K562 (cell line): ENCODE measurements around the gene ZBTB7A. TPM values are rescaled to one million over a fixed set of nuclear protein-coding genes. Genes with fewer than 3 reads are reported as not detected.

Experiments used
- CBX1 ChIP-seq: sonication (generic); IDR thresholded peaks from 2 replicates; pipeline ENCODE4 v1.6.1; 2016; ENCODE audit warnings: antibody characterized with exemption, low read depth, mild to moderate bottlenecking
- FOXP1 ChIP-seq: sonication (generic); formaldehyde crosslinking; IDR thresholded peaks from 2 replicates; pipeline ENCODE4 v1.8.0; 2022; ENCODE audit warnings: mild to moderate bottlenecking, missing genetic modification reagents
- KAT8 ChIP-seq: fragments of 450-650 bp; IDR thresholded peaks from 2 replicates; pipeline ENCODE4 v1.6.1; 2016; ENCODE audit warnings: low read depth, mild to moderate bottlenecking
- NFIC ChIP-seq: fragments of 450-650 bp; IDR thresholded peaks from 2 replicates; pipeline ENCODE4 v1.6.1; 2017; ENCODE audit warnings: mild to moderate bottlenecking, inconsistent platforms
- PTBP1 ChIP-seq: fragments of 200-400 bp; formaldehyde crosslinking; IDR thresholded peaks from 2 replicates; pipeline ENCODE4 v1.6.1; 2017; ENCODE audit warnings: low read depth, low read length
- TRIM24 ChIP-seq, 2 experiments: fragments of 450-650 bp; IDR thresholded peaks; 2 replicates each; pipeline ENCODE4 v1.6.1; 2016
- ZBTB7A ChIP-seq: IDR thresholded peaks from 2 replicates; pipeline ENCODE4 v1.6.1; 2011; ENCODE audit warnings: low read depth, mild to moderate bottlenecking, low read length, moderate library complexity, borderline replicate concordance; ENCODE audit not compliant: control insufficient read depth
- ZNF41 ChIP-seq: fragments of 250-450 bp; sonication (Bioruptor Pico); conservative IDR thresholded peaks from 2 replicates; pipeline ENCODE4 v1.4.0; 2020; ENCODE audit warnings: mild to moderate bottlenecking
- ZNF584 ChIP-seq: fragments of 200-800 bp; sonication (Bioruptor generic); IDR thresholded peaks from 2 replicates; pipeline ENCODE4 v1.6.1; 2016; ENCODE audit warnings: low read depth, mild to moderate bottlenecking, missing genetic modification characterization, missing compliant biosample characterization
- polyA plus RNA-seq, 8 experiments: library from polyadenylated mRNA; depleted of rRNA in 4 of 8; stranded (reverse) in 5 of 8; unstranded in 3 of 8; fragments of >200 nt; fragmentation: Nextera tagmentation in 2 of 8; fragmentation: Illumina TruSeq in 1 of 8; extraction: Ambion mirVana in 2 of 8; extraction: Trizol in 1 of 8; gene quantifications; 2 replicates each; pipeline versions ENCODE4 v1.2.1 to v1.2.3, GENCODE V29; 2011 to 2014; ENCODE audit warnings: inconsistent platforms in 1 of 8, missing spikeins in 1 of 8
- total RNA-seq, 7 experiments: library from RNA; depleted of rRNA in 6 of 7; stranded (reverse); fragments of >200 nt in 6 of 7; fragmentation: Illumina TruSeq in 2 of 7; extraction: Trizol in 2 of 7; gene quantifications; 2 replicates each; pipeline versions ENCODE4 v1.2.1 to v1.2.3, GENCODE V29; 2011 to 2021; ENCODE audit warnings: low replicate concordance in 1 of 7
- TF ChIP-seq, protein P1 (sequence below): fragments of 200-400 bp; formaldehyde crosslinking; IDR thresholded peaks from 2 replicates; pipeline ENCODE4 v1.6.1; 2017; ENCODE audit warnings: mild to moderate bottlenecking, low read depth, low read length, moderate library complexity
- TF ChIP-seq, protein P2 (sequence below), 2 experiments: fragments of 450-650 bp; IDR thresholded peaks; 2 replicates each; pipeline ENCODE4 v1.6.1; 2018; ENCODE audit warnings: mild to moderate bottlenecking in 2 of 2, low read depth in 1 of 2; ENCODE audit not compliant: partially characterized antibody in 2 of 2
- TF ChIP-seq, protein P3 (sequence below): fragments of 250-450 bp; sonication (Bioruptor Pico); IDR thresholded peaks from 2 replicates; pipeline ENCODE4 v1.5.0; 2020; ENCODE audit warnings: mild to moderate bottlenecking, borderline replicate concordance
- TF ChIP-seq, protein P4 (sequence below): fragments of 200-800 bp; sonication (Bioruptor generic); IDR thresholded peaks from 2 replicates; pipeline ENCODE4 v1.6.1; 2017; ENCODE audit warnings: missing genetic modification characterization, missing compliant biosample characterization
- TF ChIP-seq, protein P5 (sequence below): fragments of 250-450 bp; sonication (Bioruptor Pico); IDR thresholded peaks from 2 replicates; pipeline ENCODE4 v1.8.0; 2022; ENCODE audit warnings: moderate library complexity, mild to moderate bottlenecking, inconsistent platforms

Gene ZBTB7A
- total and polyA plus RNA-seq, 9 of the 15 experiments (the other 6 are each of a cell fraction or from before 2014, with no cell fraction given), result 0.11 to 34.0 (median 4.6) TPM

DNA sequence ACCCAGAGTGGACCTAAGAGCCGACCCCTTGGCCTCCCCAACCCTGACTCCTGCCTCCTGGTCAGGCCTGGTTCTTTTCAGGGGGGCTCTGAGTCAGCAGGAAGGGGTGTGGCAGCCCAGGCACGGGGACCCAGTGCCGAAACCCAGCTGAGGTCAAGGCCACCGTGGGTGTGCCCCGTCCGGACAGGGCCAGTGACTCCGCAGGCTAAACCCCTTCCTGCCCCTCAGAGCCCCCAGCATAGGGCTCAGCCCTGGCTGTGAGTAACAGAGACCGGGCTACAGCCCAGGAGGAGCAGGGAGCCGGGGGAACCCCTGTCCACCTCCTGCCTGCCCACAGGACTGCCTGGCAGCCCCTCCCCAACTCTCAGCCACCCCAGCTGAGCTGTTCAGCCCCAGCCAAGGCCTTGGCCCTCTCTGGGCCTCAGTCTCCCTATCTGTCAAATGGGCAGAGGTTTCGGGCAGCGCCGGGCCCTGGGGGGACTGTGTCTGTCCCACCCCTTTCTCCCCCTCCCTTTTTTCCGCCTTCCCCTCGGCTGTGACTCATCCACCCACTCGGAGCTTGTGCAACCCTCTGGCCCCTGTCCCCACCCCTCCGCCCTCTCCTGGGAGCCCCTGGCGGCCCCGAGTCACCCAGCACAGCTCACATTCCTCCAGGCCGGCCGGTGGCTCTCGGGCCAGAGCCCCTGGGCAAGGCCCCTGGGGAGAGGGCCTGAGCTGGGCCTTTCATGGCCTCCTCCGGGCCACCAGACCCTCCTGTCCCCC lies 8.6 kb downstream of the ZBTB7A start (continued):
- TF ChIP-seq, protein P1, sequence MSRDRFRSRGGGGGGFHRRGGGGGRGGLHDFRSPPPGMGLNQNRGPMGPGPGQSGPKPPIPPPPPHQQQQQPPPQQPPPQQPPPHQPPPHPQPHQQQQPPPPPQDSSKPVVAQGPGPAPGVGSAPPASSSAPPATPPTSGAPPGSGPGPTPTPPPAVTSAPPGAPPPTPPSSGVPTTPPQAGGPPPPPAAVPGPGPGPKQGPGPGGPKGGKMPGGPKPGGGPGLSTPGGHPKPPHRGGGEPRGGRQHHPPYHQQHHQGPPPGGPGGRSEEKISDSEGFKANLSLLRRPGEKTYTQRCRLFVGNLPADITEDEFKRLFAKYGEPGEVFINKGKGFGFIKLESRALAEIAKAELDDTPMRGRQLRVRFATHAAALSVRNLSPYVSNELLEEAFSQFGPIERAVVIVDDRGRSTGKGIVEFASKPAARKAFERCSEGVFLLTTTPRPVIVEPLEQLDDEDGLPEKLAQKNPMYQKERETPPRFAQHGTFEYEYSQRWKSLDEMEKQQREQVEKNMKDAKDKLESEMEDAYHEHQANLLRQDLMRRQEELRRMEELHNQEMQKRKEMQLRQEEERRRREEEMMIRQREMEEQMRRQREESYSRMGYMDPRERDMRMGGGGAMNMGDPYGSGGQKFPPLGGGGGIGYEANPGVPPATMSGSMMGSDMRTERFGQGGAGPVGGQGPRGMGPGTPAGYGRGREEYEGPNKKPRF, result no peak
- TF ChIP-seq, protein P2, sequence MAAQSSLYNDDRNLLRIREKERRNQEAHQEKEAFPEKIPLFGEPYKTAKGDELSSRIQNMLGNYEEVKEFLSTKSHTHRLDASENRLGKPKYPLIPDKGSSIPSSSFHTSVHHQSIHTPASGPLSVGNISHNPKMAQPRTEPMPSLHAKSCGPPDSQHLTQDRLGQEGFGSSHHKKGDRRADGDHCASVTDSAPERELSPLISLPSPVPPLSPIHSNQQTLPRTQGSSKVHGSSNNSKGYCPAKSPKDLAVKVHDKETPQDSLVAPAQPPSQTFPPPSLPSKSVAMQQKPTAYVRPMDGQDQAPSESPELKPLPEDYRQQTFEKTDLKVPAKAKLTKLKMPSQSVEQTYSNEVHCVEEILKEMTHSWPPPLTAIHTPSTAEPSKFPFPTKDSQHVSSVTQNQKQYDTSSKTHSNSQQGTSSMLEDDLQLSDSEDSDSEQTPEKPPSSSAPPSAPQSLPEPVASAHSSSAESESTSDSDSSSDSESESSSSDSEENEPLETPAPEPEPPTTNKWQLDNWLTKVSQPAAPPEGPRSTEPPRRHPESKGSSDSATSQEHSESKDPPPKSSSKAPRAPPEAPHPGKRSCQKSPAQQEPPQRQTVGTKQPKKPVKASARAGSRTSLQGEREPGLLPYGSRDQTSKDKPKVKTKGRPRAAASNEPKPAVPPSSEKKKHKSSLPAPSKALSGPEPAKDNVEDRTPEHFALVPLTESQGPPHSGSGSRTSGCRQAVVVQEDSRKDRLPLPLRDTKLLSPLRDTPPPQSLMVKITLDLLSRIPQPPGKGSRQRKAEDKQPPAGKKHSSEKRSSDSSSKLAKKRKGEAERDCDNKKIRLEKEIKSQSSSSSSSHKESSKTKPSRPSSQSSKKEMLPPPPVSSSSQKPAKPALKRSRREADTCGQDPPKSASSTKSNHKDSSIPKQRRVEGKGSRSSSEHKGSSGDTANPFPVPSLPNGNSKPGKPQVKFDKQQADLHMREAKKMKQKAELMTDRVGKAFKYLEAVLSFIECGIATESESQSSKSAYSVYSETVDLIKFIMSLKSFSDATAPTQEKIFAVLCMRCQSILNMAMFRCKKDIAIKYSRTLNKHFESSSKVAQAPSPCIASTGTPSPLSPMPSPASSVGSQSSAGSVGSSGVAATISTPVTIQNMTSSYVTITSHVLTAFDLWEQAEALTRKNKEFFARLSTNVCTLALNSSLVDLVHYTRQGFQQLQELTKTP (IDR thresholded peaks at IDR 0.05; ENCODE audit: low read depth in 1 of 2, partially characterized antibody in 2 of 2), result no peak
- TF ChIP-seq NFIC (peak; percentile 29; the same call in 1 of the 2 replicates), PTBP1 (peak; percentile 86; the same call in 1 of the 2 replicates), TRIM24 (IDR thresholded peaks at IDR 0.05) (peak; percentile 82 to 86), ZNF41 (CRISPR knock-in tag) (no peak), ZBTB7A (peak; percentile 98), ZNF584 (no peak), KAT8 (no peak), FOXP1 (CRISPR knock-in tag) (no peak), CBX1 (peak; percentile 98)
- TF ChIP-seq, protein P3, sequence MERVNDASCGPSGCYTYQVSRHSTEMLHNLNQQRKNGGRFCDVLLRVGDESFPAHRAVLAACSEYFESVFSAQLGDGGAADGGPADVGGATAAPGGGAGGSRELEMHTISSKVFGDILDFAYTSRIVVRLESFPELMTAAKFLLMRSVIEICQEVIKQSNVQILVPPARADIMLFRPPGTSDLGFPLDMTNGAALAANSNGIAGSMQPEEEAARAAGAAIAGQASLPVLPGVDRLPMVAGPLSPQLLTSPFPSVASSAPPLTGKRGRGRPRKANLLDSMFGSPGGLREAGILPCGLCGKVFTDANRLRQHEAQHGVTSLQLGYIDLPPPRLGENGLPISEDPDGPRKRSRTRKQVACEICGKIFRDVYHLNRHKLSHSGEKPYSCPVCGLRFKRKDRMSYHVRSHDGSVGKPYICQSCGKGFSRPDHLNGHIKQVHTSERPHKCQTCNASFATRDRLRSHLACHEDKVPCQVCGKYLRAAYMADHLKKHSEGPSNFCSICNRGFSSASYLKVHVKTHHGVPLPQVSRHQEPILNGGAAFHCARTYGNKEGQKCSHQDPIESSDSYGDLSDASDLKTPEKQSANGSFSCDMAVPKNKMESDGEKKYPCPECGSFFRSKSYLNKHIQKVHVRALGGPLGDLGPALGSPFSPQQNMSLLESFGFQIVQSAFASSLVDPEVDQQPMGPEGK (CRISPR knock-in tag), result no peak
- TF ChIP-seq, protein P4, sequence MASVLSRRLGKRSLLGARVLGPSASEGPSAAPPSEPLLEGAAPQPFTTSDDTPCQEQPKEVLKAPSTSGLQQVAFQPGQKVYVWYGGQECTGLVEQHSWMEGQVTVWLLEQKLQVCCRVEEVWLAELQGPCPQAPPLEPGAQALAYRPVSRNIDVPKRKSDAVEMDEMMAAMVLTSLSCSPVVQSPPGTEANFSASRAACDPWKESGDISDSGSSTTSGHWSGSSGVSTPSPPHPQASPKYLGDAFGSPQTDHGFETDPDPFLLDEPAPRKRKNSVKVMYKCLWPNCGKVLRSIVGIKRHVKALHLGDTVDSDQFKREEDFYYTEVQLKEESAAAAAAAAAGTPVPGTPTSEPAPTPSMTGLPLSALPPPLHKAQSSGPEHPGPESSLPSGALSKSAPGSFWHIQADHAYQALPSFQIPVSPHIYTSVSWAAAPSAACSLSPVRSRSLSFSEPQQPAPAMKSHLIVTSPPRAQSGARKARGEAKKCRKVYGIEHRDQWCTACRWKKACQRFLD (CRISPR knock-in tag), result peak; percentile 63; the same call in 1 of the 2 replicates
- TF ChIP-seq, protein P5, sequence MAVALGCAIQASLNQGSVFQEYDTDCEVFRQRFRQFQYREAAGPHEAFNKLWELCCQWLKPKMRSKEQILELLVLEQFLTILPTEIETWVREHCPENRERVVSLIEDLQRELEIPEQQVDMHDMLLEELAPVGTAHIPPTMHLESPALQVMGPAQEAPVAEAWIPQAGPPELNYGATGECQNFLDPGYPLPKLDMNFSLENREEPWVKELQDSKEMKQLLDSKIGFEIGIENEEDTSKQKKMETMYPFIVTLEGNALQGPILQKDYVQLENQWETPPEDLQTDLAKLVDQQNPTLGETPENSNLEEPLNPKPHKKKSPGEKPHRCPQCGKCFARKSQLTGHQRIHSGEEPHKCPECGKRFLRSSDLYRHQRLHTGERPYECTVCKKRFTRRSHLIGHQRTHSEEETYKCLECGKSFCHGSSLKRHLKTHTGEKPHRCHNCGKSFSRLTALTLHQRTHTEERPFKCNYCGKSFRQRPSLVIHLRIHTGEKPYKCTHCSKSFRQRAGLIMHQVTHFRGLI (CRISPR knock-in tag), result no peak
